ENCODE data around the gene ELP4. TPM values are rescaled to one million over a fixed set of nuclear protein-coding genes. Genes with fewer than 3 reads are reported as not detected.

Gene ELP4
- total RNA-seq, 6 experiments from 2014 or later, result 7.3 to 16.4 (median 9.2) TPM

- no peak overlapping the region for H3K27ac ChIP-seq
- peaks cover 0 to 17% (median 0%) of the 10 kb centered on the region in 4 donors for H3K4me1 ChIP-seq
- no peaks in the 10 kb centered on the region for H3K36me3 ChIP-seq
- 7% methylated on average over 5 of the region's 5 CpGs for WGBS (ENCODE audit: insufficient coverage, low coverage, low lambda C conversion rate, missing lambda C conversion rate)
- no peaks in the 10 kb centered on the region for H3K9me3 ChIP-seq
- TF ChIP-seq, protein P1, sequence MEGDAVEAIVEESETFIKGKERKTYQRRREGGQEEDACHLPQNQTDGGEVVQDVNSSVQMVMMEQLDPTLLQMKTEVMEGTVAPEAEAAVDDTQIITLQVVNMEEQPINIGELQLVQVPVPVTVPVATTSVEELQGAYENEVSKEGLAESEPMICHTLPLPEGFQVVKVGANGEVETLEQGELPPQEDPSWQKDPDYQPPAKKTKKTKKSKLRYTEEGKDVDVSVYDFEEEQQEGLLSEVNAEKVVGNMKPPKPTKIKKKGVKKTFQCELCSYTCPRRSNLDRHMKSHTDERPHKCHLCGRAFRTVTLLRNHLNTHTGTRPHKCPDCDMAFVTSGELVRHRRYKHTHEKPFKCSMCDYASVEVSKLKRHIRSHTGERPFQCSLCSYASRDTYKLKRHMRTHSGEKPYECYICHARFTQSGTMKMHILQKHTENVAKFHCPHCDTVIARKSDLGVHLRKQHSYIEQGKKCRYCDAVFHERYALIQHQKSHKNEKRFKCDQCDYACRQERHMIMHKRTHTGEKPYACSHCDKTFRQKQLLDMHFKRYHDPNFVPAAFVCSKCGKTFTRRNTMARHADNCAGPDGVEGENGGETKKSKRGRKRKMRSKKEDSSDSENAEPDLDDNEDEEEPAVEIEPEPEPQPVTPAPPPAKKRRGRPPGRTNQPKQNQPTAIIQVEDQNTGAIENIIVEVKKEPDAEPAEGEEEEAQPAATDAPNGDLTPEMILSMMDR (IDR thresholded peaks at IDR 0.05), result no peak
- TF ChIP-seq POLR2A (IDR thresholded peaks at IDR 0.05), result no peak
- ATAC-seq, result no peak
- no peak for DNase-seq
- intact Hi-C loops (cut with DNase I), result no loop called here
- H3K4me3 ChIP-seq, result no peak overlapping the region
- H3K27me3 ChIP-seq, result peaks cover 44 to 84% of the 10 kb centered on the region in 2 donors
Observed at GRCh38 chr11:31821235-31821764, 311.7 kb downstream of the ELP4 start.

GRCh38 chr11:31821766-31822165 lies 312.2 kb downstream of the ELP4 start:
- H3K27me3 ChIP-seq, result peaks cover 39 to 82% of the 10 kb centered on the region in 2 donors
- peaks cover 0 to 17% (median 0%) of the 10 kb centered on the region in 4 donors for H3K4me1 ChIP-seq
- ATAC-seq, result no peak
- H3K36me3 ChIP-seq, result no peaks in the 10 kb centered on the region
- no peak overlapping the region for H3K4me3 ChIP-seq
- no peaks in the 10 kb centered on the region for H3K9me3 ChIP-seq
- no peak for DNase-seq
- intact Hi-C loops (cut with DNase I), result no loop called here
- 7% methylated on average over 8 of the region's 8 CpGs for WGBS (ENCODE audit: insufficient coverage, low coverage, low lambda C conversion rate, missing lambda C conversion rate)
- no peak overlapping the region for H3K27ac ChIP-seq
- TF ChIP-seq, protein P1 (IDR thresholded peaks at IDR 0.05), result no peak
- TF ChIP-seq POLR2A (IDR thresholded peaks at IDR 0.05), result no peak

DNA sequence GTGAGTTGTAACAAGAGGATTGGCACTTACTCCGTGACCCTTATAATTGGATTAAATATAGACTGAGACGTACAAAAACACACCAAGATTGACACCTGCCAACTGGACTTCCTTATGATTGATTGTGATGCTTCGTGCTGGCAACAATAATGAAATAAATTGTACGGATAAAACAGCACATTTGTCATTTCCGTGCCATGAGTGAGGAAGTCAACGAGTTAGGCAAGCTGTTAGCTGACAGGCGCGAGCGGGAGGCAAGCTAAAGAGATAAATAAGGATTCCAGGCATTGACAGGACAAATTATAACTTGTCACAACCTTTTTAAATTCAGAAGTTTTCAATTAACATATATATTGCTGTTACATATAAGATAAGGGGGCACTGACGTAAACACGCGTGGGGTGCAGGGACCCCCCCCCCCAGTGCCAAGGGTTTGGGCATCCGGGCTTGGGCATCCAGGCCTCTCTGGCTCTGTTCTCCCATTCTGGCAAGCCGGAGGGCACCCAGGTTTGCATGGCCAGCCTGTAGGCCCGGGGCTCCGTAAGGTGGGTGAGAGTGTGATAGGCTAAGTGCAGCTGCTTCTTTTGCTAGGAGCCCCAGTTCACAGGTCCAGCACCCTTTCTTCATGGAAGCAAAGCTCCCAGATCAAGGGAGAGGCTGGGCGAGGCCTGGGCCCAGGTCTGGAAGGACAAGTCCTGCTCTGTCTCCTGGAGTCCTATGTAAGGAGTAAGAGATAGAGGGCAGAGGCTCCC lies 312.8 kb downstream of the ELP4 start:
- Histone ChIP-seq H3K4me3 (no peak overlapping the region), H3K9me3 (no peaks in the 10 kb centered on the region), H3K27ac (no peak overlapping the region), H3K36me3 (no peaks in the 10 kb centered on the region), H3K27me3 (peaks cover 33 to 82% of the 10 kb centered on the region in 2 donors), H3K4me1 (peaks cover 0 to 15% (median 0%) of the 10 kb centered on the region in 4 donors)
- intact Hi-C loops (cut with DNase I), result no loop called here
- WGBS (ENCODE audit: insufficient coverage, low coverage, low lambda C conversion rate, missing lambda C conversion rate), result 31% methylated on average over 13 of the region's 17 CpGs
- no peak for DNase-seq
- ATAC-seq, result no peak
- no peak for TF ChIP-seq POLR2A (IDR thresholded peaks at IDR 0.05)
- TF ChIP-seq, protein P1 (IDR thresholded peaks at IDR 0.05), result no peak

DNA sequence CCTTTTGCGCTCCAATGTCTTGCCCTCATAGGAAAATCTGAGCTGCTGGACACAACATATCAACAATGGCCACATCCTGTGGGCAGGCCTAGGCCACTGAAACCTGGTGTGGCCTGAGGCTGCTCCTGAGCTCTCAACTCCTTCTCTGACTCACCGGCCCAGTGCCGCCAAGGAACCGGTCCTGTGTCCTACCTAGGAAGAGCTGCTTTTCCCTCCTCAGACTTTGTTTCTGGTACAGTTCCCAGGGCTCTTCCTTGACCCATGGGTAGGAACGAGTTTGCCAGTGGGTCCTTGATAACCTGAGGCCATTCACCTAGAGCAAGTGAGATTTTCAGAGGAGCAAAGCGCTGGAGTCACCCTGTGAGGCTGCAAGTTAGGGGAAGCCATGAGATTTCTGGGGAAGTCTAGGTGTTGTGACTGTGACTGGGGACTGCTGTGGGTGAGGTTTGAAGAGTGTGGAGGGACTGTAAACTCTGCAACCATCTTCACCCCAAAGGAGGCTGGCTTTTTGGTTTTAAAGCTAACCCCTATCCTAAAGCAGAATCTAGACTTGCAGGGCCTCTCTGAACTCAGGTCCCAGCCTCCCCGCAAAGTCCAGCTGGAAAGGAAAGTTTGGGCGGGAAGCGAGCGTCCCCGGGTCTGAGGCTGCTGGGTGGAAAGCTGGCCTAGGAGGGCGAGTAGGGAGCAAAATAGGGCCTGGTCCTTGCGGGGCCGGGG lies 313.5 kb downstream of the ELP4 start:
- no peaks in the 10 kb centered on the region for H3K36me3 ChIP-seq
- H3K9me3 ChIP-seq, result no peaks in the 10 kb centered on the region
- no peak overlapping the region for H3K27ac ChIP-seq
- intact Hi-C loops (cut with DNase I), result no loop called here
- H3K27me3 ChIP-seq, result peaks cover 30 to 84% of the 10 kb centered on the region in 2 donors
- DNase-seq (no peak), ATAC-seq (no peak)
- 28% methylated on average over 3 of the region's 14 CpGs for WGBS (ENCODE audit: insufficient coverage, low coverage, low lambda C conversion rate, missing lambda C conversion rate)
- peaks cover 0 to 10% (median 0%) of the 10 kb centered on the region in 4 donors for H3K4me1 ChIP-seq
- H3K4me3 ChIP-seq, result no peak overlapping the region
- TF ChIP-seq, protein P1 (IDR thresholded peaks at IDR 0.05), result no peak
- no peak for TF ChIP-seq POLR2A (IDR thresholded peaks at IDR 0.05)
